ENCODE data around the gene RNF38.
"Not testable (repeated sequence)": the region's sequence is repeated elsewhere in the genome, so short reads cannot be mapped to it uniquely, and the experiment has no call there.

RNF38 gene

DNA sequence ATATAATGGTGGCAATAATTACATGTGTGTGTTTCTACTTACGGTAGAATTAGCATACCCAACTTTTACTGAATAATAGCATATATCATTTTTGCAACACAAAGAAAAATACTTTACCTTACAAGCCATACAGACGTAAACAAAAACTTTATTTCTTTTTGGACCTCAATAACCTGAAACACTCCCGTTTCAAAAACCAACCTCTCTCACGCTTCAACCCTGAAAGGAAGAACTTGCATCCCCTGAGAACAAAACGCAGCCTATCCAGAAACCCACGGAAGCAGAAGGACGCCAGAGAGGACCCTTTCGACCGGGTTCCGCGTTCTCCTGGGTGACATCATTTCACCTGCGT, at the start of gene RNF38:
Gene RNF38, minus strand, starts transcription at position 290 of the 352 bp plus-strand sequence. Its CDS starts 161 bp downstream, at position 129.
- DNase-seq, result no peak

- DNase-seq, result not testable (repeated sequence)
Observed at GRCh38 chr9:36448555-36448954, 48.5 kb upstream of the RNF38 start.

DNA sequence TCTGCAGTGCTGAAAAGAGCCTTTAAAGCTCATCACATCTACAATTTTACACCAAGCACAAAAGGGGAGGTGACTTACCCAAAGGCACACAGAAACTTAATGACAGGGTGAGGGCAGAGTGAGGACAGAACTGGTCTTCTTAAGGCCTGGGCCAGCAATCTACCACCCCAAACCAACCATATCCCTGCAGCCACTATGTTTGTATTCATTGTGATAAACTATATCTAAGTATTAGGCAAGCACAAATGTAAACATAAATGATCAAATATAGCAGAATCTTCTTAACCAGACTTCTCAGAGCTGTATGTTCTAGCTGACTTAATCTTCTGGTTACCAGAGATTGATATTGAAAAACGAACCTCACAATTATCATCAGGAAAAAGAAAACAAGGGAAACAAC, 47.9 kb upstream of the RNF38 start:
- DNase-seq, result no peak

GRCh38 chr9:36446678-36447077, 46.6 kb upstream of the RNF38 start:
- DNase-seq, result not testable (repeated sequence)

DNA sequence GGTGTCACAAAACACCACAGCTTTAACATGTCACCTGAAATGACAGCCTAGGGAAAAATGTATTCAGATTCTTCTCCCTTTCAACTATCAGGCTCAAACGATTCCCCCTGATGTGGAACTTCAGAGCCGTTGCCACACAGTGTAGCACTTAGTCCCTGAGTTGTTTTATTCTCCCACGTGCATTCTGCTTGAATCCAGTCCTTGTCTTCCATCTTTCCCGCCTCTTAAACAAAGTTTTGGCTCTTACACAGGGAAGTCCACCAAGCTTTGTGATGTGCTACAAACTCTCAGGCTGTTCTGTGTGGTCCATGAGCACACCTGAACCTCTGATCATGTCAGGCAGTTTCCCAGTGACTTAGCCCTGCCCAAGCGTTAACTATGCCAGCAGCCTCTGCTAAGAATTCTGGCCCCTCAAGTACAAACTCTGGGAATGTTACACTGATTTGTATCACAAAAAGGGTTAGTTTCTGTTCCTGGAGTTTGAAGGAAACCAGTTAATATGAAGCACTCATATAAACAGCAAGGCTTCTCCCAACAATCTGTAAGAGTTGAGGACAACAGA, 45.8 kb upstream of the RNF38 start:
- no peak for DNase-seq

- DNase-seq, result no peak
Observed at GRCh38 chr9:36444203-36444602, 44.1 kb upstream of the RNF38 start.

GRCh38 chr9:36443581-36443980, 43.5 kb upstream of the RNF38 start:
- DNase-seq, result peak; percentile 3

DNA sequence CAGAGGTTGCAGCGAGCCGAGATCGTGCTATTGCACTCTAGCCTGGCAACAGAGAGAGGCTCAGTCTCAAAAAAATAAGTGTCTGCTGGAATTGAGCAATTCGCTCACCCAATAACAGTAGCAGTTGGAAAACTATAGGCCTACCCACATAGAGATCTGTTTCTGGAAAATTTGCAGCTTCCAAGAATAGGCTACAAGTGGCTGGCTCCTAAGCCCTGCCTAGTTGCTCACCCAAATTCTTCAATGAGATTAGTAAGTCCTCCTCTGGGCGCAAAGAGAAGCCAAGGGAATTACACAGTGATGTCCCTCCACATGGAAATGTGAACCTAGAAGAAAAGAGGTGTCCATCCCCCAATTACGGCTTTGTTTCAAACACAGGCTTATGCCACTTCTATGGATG, 42.6 kb upstream of the RNF38 start:
- no peak for DNase-seq

DNA sequence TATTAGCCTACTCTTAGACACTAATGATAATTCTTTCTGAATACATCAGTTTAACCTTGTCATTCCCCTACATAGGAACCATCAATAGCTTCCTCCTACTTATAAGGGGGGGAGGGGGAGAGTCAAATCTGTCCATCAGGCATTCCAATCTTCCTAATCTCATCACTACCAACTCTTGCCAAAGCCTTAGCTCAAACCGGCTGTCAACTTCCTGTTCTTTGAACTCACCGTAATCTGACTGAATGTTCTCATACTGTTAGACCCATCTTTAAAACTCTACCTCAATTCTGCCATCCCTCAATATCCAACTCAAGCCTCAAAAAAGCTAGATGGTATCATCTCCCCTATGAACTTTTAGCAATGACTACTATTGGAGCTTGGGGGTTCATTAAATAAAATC, 41.9 kb upstream of the RNF38 start:
- peak; percentile 11 for DNase-seq

DNA sequence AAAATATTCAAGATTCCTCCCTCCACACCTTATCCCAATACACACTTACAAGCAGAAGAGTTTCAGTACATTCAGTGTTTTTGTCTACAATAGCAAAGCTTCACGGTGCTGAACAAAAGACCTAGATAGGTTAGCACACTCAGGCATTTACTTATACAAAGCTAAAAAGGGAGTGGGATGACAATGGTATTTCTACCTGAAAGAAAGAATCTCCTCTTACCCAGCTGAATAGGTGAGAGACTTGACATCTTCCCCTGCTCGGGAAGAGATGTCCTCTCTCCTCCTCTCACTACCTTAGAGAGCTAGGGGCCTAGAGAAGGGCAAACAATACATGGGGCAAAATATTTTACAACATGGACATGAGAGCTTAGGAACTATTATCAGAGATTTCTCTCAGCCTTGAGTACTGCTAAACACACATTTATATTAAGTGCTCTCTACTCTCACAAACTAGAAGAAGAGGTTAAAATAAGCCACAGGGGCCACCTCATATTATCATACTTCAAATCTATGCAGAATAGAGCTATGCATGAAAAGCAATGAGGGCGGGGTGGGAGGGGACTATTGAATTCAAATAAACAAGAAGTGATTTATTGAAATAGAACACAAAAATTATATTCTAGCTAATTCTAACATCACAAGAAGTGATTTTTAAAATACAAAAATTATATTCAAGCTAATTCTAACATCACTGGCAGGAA, 38.6 kb upstream of the RNF38 start:
- DNase-seq, result no peak

GRCh38 chr9:36437790-36438189, 37.7 kb upstream of the RNF38 start:
- no peak for DNase-seq

DNA sequence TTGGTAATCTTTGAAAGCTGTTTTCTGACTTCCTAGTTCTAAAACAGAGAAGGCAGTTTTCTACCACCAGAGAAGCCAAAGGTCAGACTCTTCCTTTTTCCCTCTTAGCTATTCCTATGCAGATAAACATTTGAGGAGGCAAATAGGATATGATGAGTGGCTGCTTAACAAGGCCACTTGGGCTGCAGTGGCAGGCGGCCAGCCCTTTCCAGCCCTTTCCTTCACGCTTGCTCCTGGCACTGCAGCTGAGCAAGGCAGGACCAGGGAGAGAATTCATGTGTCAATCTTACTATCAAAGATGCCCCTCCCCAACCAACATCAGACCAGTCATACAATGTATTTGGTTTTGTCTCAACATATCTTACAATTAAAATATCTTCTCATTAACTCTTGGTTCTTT, 36.8 kb upstream of the RNF38 start:
- DNase-seq, result no peak

- DNase-seq, result no peak
Observed at GRCh38 chr9:36433386-36433785, 33.3 kb upstream of the RNF38 start.

GRCh38 chr9:36431078-36431477, 31.0 kb upstream of the RNF38 start:
- no peak for DNase-seq

GRCh38 chr9:36426945-36427344, 26.9 kb upstream of the RNF38 start:
- no peak for DNase-seq

DNA sequence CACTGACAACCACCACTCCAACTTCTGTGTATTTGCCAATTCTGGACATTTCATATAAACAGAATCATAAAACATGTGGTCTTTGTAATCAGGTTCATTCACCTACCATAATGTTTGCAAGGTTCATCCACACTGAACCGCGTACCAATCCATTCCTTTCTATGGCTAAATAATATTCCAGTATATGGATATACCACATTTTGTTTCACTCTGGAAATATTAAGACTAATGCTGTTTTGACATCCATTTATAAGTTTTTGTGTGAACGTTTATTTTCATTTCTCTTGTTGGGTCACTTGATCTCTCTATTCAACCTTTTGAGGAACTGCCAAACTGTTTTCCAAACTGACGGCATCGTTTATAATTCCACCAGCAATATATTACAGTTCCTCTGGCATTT, 26.3 kb upstream of the RNF38 start:
- no peak for DNase-seq

DNA sequence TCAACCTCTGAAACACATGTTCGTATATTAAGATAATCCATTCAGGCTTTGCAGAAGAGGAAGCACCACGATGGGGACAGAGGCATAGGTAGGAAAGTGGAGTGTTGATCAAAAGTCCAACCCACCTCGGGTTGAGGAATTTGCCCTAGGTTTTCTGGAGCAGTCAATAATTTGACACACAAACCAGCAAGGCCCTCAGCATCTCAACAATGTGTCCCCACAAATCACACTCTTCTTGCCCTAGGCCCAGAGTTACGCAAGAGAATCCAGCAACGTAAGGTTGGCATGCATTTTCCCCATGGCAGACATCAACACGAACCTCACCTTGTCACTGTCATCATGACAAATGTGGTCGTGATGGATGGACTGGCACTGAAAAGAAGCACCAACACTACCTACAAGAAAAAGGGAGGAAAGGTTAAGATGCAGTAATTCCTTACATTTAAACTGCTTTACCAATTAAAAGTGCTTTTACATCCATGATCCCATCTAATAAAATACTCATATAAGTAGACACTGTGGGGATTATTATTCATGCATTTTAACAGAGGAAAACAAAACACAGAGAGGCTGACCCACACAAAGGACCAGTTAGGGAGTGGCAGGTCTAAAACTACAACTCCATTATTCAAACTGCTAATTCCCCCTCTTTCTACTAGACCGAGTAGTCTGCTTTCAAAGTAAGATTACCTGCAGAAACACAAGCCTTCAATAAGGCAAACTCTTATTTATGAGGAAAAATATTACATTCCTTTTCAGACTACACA, 24.4 kb upstream of the RNF38 start:
- no peak for DNase-seq

DNA sequence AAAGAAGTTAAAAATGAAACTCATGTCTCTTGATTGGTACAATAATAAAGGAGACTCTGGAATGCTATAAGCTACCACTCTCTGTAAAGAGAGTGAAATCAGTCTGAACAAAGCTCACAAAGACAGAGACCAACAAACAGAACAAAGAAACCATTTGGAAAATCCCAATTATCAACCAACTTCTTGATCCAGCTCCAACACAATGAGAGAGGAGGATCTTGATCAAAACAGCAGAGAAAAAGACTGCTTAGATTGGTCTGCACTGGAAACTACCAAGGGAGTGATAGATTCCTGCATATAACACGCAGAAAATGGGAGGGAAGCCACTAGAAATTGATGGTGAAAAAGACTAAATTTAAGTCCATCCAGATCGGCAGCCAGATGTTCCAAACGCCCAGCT, 23.1 kb upstream of the RNF38 start:
- DNase-seq, result no peak

- DNase-seq, result no peak
Observed at GRCh38 chr9:36416890-36417289, 16.8 kb upstream of the RNF38 start.

DNA sequence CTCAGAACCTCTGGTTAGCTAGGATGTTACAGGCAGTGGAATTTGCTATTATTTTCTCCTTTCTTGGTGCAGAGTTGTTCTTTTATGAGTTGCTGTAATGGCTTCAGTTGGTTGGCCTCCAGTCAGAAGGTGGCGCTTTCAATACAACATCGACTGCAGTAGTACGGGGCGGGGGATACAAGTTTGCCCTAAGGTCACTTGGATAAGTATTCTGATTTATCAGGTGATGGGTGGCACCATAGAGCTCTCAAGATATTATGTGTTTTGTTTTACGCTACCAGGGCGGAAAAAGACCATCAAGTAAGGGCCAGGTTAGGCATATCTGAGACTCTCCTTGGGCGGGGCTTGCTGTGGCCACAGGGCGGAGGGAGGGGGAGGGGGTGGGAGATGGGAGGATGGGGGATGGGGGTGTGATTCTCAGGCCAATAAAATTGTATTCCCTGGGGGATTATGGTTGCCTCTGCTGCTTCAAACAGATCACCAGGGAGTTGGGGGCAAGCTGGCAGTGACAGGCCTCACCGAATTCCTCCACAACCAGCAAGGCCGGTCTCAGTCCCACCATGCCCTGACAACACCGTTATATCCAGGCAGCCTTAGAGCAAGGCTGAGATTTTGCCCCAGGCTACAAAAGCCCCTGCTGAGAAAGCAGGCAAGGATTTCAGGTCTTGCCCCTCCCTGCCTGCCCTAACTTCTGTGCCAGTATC, 15.9 kb upstream of the RNF38 start:
- DNase-seq, result no peak

DNA sequence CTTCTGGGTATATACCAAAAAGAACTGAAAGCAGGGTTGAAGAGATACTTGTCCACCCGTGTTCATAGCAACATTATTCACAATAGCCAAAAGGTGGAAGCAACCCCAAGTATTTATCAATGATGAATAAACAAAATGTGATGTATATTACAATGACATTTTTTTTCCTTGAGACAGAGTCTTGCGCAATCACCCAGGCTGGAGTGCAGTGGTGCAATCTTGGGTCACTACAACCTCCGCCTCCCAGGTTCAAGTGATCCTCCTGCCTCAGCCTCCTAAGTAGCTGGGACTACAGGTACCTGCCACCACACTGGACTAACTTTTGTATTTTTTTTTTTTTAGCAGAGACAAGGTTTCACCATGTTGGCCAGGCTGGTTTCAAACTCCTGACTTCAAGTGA, 11.3 kb upstream of the RNF38 start:
- not testable (repeated sequence) for DNase-seq

GRCh38 chr9:36409076-36409475, 9.0 kb upstream of the RNF38 start:
- DNase-seq, result not testable (repeated sequence)

DNA sequence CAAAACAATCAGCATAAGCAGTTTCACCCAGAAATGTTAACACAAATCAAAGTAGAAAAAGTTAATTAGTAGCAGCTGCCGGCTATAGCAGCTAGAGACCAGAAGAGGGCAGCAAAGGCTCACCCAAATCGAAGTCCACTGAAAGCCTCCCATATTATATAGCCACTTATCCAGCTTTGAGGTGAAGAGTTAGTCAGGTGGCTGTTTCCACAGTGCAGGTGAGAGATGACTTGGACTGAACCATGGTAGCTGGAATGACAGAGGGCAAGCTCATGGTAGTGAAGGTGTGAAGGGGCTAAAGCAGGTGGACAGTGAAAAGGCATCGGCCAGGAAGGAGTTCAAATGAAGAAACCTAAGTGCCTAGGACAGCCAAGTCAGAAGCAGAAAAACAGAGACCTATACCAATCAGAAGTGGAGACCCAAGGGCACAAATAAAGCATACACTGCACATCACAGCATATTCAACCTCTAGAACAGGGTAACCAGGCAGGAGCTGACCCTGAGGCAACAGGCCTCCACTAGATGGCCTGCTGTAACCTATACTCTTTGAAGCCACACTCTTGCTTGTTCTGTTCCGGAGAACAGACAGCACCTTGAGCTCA, 7.2 kb upstream of the RNF38 start:
- peak; percentile 62 for DNase-seq

All from EL (cell line).